ENCODE results near the gene CASP7.

GRCh38 chr10:113742466-113742865 is 62.8 kb downstream of the CASP7 start:
- TF ChIP-seq CTCF (IDR thresholded peaks at IDR 0.05) (no peak), POLR2A (IDR thresholded peaks at IDR 0.05) (no peak), POLR2AphosphoS5 (IDR thresholded peaks at IDR 0.05) (no peak)
